IPS-20b (cell line): Measurements from ENCODE around the gene GOPC.
"Not testable (repeated sequence)": the region's sequence is repeated elsewhere in the genome, so short reads cannot be mapped to it uniquely, and the experiment has no call there.

Source experiments
- H3K27ac ChIP-seq: one replicate; pipeline ENCODE4 v1.5.1; 2013; ENCODE audit warnings: low read length
- H3K27me3 ChIP-seq: 2 replicates; pipeline ENCODE4 v1.6.1; 2013; ENCODE audit warnings: mild to moderate bottlenecking, low read length, inconsistent platforms; ENCODE audit not compliant: insufficient read depth
- H3K36me3 ChIP-seq: 2 replicates; pipeline ENCODE4 v1.6.1; 2013; ENCODE audit warnings: low read depth, mild to moderate bottlenecking, inconsistent platforms, low read length, moderate library complexity; ENCODE audit not compliant: insufficient read depth
- H3K4me1 ChIP-seq: 2 replicates; pipeline ENCODE4 v1.6.1; 2013; ENCODE audit warnings: mild to moderate bottlenecking, control low read depth, inconsistent platforms, low read length, moderate library complexity; ENCODE audit not compliant: insufficient read depth
- H3K4me3 ChIP-seq: 2 replicates; pipeline ENCODE4 v1.5.1; 2013; ENCODE audit warnings: mild to moderate bottlenecking, low read length, inconsistent platforms
- H3K9ac ChIP-seq: 2 replicates; pipeline ENCODE4 v1.6.1; 2013; ENCODE audit warnings: low read depth, mild to moderate bottlenecking, inconsistent platforms, low read length, moderate library complexity
- H3K9me3 ChIP-seq: 2 replicates; pipeline ENCODE4 v1.6.1; 2013; ENCODE audit warnings: mild to moderate bottlenecking, low read depth, low read length, inconsistent platforms; ENCODE audit not compliant: insufficient read depth

The GOPC gene

GRCh38 chr6:117602151-117602898 lies at the start of gene GOPC:
GOPC (minus strand) TSS chr6:117602511; CDS start chr6:117602288, 223 bp downstream.
- no peaks in the 10 kb centered on the region for H3K27me3 ChIP-seq
- H3K9me3 ChIP-seq = peaks cover 2% of the 10 kb centered on the region
- peak within 1 kb of the TSS; percentile 82; the same call in 1 of the 2 replicates for H3K9ac ChIP-seq
- peaks cover 5% of the 10 kb centered on the region; the same call in 1 of the 2 replicates for H3K36me3 ChIP-seq
- H3K4me1 ChIP-seq = peaks cover 5% of the 10 kb centered on the region; the same call in 1 of the 2 replicates
- peak within 1 kb of the TSS; percentile 81 for H3K4me3 ChIP-seq
- H3K27ac ChIP-seq = peak within 1 kb of the TSS; percentile 65

GRCh38 chr6:117651984-117652383 lies 49.7 kb upstream of the GOPC start:
- not testable (repeated sequence) for H3K9ac ChIP-seq, H3K4me3 ChIP-seq, H3K4me1 ChIP-seq, H3K36me3 ChIP-seq, H3K27ac ChIP-seq, H3K27me3 ChIP-seq, H3K9me3 ChIP-seq

- H3K4me3 ChIP-seq = no peak overlapping the region
- H3K4me1 ChIP-seq = no peaks in the 10 kb centered on the region
- 0 out of 2 replicates have a peak, but pooled peaks cover 4% of the 10 kb centered on the region for H3K36me3 ChIP-seq
- H3K27ac ChIP-seq = no peak overlapping the region
- H3K27me3 ChIP-seq = no peaks in the 10 kb centered on the region
- no peak overlapping the region for H3K9ac ChIP-seq
- H3K9me3 ChIP-seq = peaks cover 6% of the 10 kb centered on the region; the same call in 1 of the 2 replicates
Observed at GRCh38 chr6:117642976-117643375, 40.7 kb upstream of the GOPC start.

GRCh38 chr6:117637770-117638169 lies 35.5 kb upstream of the GOPC start:
- no peaks in the 10 kb centered on the region for H3K27me3 ChIP-seq
- H3K4me1 ChIP-seq = no peaks in the 10 kb centered on the region
- H3K4me3 ChIP-seq = no peak overlapping the region
- H3K36me3 ChIP-seq = peaks cover 6% of the 10 kb centered on the region; the same call in 1 of the 2 replicates
- no peak overlapping the region for H3K9ac ChIP-seq
- no peak overlapping the region for H3K27ac ChIP-seq
- peaks cover 6% of the 10 kb centered on the region; the same call in 1 of the 2 replicates for H3K9me3 ChIP-seq

- Histone ChIP-seq H3K27ac (no peak overlapping the region), H3K9ac (no peak overlapping the region), H3K27me3 (no peaks in the 10 kb centered on the region), H3K9me3 (peaks cover 63% of the 10 kb centered on the region), H3K4me3 (no peak overlapping the region), H3K36me3 (no peaks in the 10 kb centered on the region), H3K4me1 (no peaks in the 10 kb centered on the region)
Observed at GRCh38 chr6:117629119-117629660, 26.9 kb upstream of the GOPC start.

- Histone ChIP-seq H3K4me1 (no peaks in the 10 kb centered on the region), H3K27ac (no peak overlapping the region), H3K36me3 (no peaks in the 10 kb centered on the region), H3K9me3 (peaks cover 79% of the 10 kb centered on the region), H3K27me3 (no peaks in the 10 kb centered on the region), H3K4me3 (no peak overlapping the region), H3K9ac (no peak overlapping the region)
Observed at GRCh38 chr6:117627533-117627932, 25.2 kb upstream of the GOPC start.

GRCh38 chr6:117624869-117625481 lies 22.7 kb upstream of the GOPC start:
- Histone ChIP-seq H3K27ac (no peak overlapping the region), H3K9me3 (peaks cover 70% of the 10 kb centered on the region), H3K27me3 (no peaks in the 10 kb centered on the region), H3K9ac (no peak overlapping the region), H3K4me1 (no peaks in the 10 kb centered on the region), H3K36me3 (no peaks in the 10 kb centered on the region), H3K4me3 (no peak overlapping the region)

- no peak overlapping the region for H3K27ac ChIP-seq
- H3K4me1 ChIP-seq = peaks cover 7% of the 10 kb centered on the region; the same call in 1 of the 2 replicates
- peaks cover 21% of the 10 kb centered on the region for H3K9me3 ChIP-seq
- no peak overlapping the region for H3K4me3 ChIP-seq
- no peaks in the 10 kb centered on the region for H3K27me3 ChIP-seq
- H3K36me3 ChIP-seq = no peaks in the 10 kb centered on the region
- H3K9ac ChIP-seq = no peak overlapping the region
Observed at GRCh38 chr6:117619178-117619577, 16.9 kb upstream of the GOPC start.

- H3K9ac ChIP-seq = peak overlapping the region; percentile 48; the same call in 1 of the 2 replicates
- no peak overlapping the region for H3K27ac ChIP-seq
- H3K9me3 ChIP-seq = peaks cover 3% of the 10 kb centered on the region; the same call in 1 of the 2 replicates
- H3K4me1 ChIP-seq = peaks cover 14% of the 10 kb centered on the region; the same call in 1 of the 2 replicates
- H3K36me3 ChIP-seq = no peaks in the 10 kb centered on the region
- no peak overlapping the region for H3K4me3 ChIP-seq
- no peaks in the 10 kb centered on the region for H3K27me3 ChIP-seq
Observed at GRCh38 chr6:117617210-117618035, 15.1 kb upstream of the GOPC start.

GRCh38 chr6:117616391-117617209 lies 14.3 kb upstream of the GOPC start:
- Histone ChIP-seq H3K4me3 (peak overlapping the region; percentile 13; the same call in 1 of the 2 replicates), H3K27ac (no peak overlapping the region), H3K27me3 (no peaks in the 10 kb centered on the region), H3K9ac (no peak overlapping the region; the same call in 1 of the 2 replicates), H3K4me1 (peaks cover 20% of the 10 kb centered on the region; the same call in 1 of the 2 replicates), H3K9me3 (no peaks in the 10 kb centered on the region), H3K36me3 (no peaks in the 10 kb centered on the region)
